GM23338 (cell line): ENCODE results near the gene ING4.
A peak's percentile ranks its signal among the peaks of the same experiment; 100 is the strongest.

ENCODE experiments used
- CREB1 ChIP-seq: fragments of 250-450 bp; sonication (Bioruptor Pico); IDR thresholded peaks from 2 replicates; pipeline ENCODE4 v1.5.0; 2020; ENCODE audit warnings: low read depth, mild to moderate bottlenecking, moderate library complexity
- CTCF ChIP-seq, 2 experiments: fragments of 200-600 bp in 1 of 2; sonication (generic) in 1 of 2; conservative IDR thresholded peaks; 2 replicates each; pipeline versions ENCODE4 v1.5.1 to v1.6.1; 2016 to 2017; ENCODE audit warnings: antibody characterized with exemption in 2 of 2, low read depth in 2 of 2, mild to moderate bottlenecking in 2 of 2, moderate library complexity in 1 of 2
- EZH2 ChIP-seq: fragments of 200-600 bp; sonication (generic); IDR thresholded peaks from one replicate; pipeline ENCODE4 v1.8.0; 2017; ENCODE audit warnings: antibody characterized with exemption, mild to moderate bottlenecking, low read depth; ENCODE audit not compliant: unreplicated experiment
- EZH2phosphoT487 ChIP-seq: fragments of 200-600 bp; sonication (generic); IDR thresholded peaks from one replicate; pipeline ENCODE4 v1.8.1; 2018; ENCODE audit warnings: antibody characterized with exemption; ENCODE audit not compliant: unreplicated experiment
- JUNB ChIP-seq: IDR thresholded peaks from one replicate; pipeline ENCODE4 v1.6.1; 2016; ENCODE audit warnings: antibody characterized with exemption; ENCODE audit not compliant: unreplicated experiment
- NANOG ChIP-seq: IDR thresholded peaks from 2 replicates; pipeline ENCODE4 v1.6.1; 2016; ENCODE audit warnings: antibody characterized with exemption, borderline replicate concordance
- POLR2AphosphoS5 ChIP-seq: IDR thresholded peaks from 2 replicates; pipeline ENCODE4 v1.6.1; 2016; ENCODE audit warnings: antibody characterized with exemption, low read depth
- ZNF114 ChIP-seq: fragments of 250-450 bp; sonication (Bioruptor Pico); IDR thresholded peaks from 2 replicates; pipeline ENCODE4 v1.5.0; 2020; ENCODE audit warnings: mild to moderate bottlenecking, moderate library complexity
- ZNF331 ChIP-seq: fragments of 250-450 bp; sonication (Bioruptor Pico); IDR thresholded peaks from 2 replicates; pipeline ENCODE4 v1.5.0; 2020; ENCODE audit warnings: low read depth, mild to moderate bottlenecking, moderate library complexity
- TF ChIP-seq, protein P1 (sequence below): IDR thresholded peaks from one replicate; pipeline ENCODE4 v1.6.1; 2018; ENCODE audit warnings: antibody characterized with exemption; ENCODE audit not compliant: unreplicated experiment

DNA sequence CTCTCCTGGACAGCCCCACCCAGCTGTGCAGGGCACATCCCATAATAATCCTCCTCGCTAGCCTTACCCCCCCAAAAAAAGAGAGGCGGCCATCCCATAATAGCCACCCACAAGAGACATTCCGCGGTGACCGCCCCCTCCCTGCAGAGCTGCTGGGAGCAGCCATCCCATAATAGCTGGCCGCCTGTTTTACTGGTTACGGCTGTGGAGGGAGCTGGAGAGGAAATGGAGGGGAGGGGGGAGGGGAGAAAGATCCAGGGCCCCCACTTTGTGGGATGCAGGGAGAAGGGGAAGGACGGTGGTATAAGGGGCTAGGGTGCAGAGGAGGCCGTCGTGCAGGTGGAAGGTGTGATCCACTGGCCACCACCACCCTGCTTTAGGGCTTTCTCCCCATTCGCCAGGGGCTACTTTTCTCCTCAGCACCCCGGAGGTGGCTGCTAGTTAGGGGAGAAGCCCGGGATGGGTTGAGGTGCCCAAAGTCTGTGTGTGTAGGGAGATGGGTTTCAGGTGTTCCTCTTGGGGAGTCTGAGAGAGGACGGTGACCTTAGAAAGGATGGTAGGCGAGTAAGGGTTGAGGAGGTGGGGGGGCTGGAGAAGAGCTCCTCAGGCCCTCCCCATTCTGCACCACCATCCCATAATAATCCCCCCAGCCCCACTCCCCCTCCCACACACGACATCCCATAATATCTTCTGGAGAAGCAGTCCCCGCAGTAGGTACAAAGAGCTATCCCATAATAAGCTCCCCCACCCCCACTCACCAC, 49.7 kb downstream of the ING4 start:
- TF ChIP-seq CTCF (conservative IDR thresholded peaks at IDR 0.05; ENCODE audit: low read depth in 2 of 2), result no peak
- no peak for TF ChIP-seq JUNB
- TF ChIP-seq EZH2, result no peak
- TF ChIP-seq POLR2AphosphoS5, result 0 out of 2 replicates have a peak, but pooled peaks have one; percentile 31
- no peak for TF ChIP-seq EZH2phosphoT487
- TF ChIP-seq, protein P1, sequence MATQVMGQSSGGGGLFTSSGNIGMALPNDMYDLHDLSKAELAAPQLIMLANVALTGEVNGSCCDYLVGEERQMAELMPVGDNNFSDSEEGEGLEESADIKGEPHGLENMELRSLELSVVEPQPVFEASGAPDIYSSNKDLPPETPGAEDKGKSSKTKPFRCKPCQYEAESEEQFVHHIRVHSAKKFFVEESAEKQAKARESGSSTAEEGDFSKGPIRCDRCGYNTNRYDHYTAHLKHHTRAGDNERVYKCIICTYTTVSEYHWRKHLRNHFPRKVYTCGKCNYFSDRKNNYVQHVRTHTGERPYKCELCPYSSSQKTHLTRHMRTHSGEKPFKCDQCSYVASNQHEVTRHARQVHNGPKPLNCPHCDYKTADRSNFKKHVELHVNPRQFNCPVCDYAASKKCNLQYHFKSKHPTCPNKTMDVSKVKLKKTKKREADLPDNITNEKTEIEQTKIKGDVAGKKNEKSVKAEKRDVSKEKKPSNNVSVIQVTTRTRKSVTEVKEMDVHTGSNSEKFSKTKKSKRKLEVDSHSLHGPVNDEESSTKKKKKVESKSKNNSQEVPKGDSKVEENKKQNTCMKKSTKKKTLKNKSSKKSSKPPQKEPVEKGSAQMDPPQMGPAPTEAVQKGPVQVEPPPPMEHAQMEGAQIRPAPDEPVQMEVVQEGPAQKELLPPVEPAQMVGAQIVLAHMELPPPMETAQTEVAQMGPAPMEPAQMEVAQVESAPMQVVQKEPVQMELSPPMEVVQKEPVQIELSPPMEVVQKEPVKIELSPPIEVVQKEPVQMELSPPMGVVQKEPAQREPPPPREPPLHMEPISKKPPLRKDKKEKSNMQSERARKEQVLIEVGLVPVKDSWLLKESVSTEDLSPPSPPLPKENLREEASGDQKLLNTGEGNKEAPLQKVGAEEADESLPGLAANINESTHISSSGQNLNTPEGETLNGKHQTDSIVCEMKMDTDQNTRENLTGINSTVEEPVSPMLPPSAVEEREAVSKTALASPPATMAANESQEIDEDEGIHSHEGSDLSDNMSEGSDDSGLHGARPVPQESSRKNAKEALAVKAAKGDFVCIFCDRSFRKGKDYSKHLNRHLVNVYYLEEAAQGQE, result no peak
- TF ChIP-seq NANOG, result no peak
- TF ChIP-seq ZNF331, result no peak
- TF ChIP-seq ZNF114 (CRISPR knock-in tag), result no peak
- TF ChIP-seq CREB1, result no peak
